Measurements from ENCODE around the gene SEMA5B.

SEMA5B gene

GRCh38 chr3:122926811-122927210 lies 100.8 kb downstream of the SEMA5B start:
- ChIA-PET CTCF (no interaction called here), POLR2A (no interaction called here)
- no peak overlapping the region for H3K4me3 ChIP-seq (ENCODE audit: low read depth, low read length)
- TF ChIP-seq ZNF768 (tag by site-specific recombination; IDR thresholded peaks at IDR 0.05) = peak; percentile 64; the same call in 1 of the 2 replicates
- no peak for TF ChIP-seq ZEB2 (tag by site-specific recombination; IDR thresholded peaks at IDR 0.05)
- no peaks in the 10 kb centered on the region for H3K36me3 ChIP-seq (ENCODE audit: control insufficient read depth in 2 of 2, insufficient read depth in 1 of 2, low read length in 2 of 2)
- no peaks in the 10 kb centered on the region for H3K4me1 ChIP-seq (ENCODE audit: control insufficient read depth, insufficient read depth, low read length)
- H3K27ac ChIP-seq (ENCODE audit: extremely low read depth, low read depth, low read length) = no peak overlapping the region
- no peaks in the 10 kb centered on the region for H3K9me3 ChIP-seq (ENCODE audit: control insufficient read depth, insufficient read depth, low read depth, low read length)

- CTCF ChIA-PET = no interaction called here
- no peak overlapping the region for H3K4me3 ChIP-seq (ENCODE audit: low read depth, low read length)
- TF ChIP-seq ZNF274 (IDR thresholded peaks at IDR 0.05; ENCODE audit: low read length) (no peak), ZNF274 (tag by site-specific recombination; IDR thresholded peaks at IDR 0.05; ENCODE audit: borderline replicate concordance) (no peak), ZBTB11 (tag by site-specific recombination; conservative IDR thresholded peaks at IDR 0.05; ENCODE audit: low read depth) (no peak), ZNF19 (tag by site-specific recombination; IDR thresholded peaks at IDR 0.05; ENCODE audit: low read depth) (no peak), ZNF175 (tag by site-specific recombination; IDR thresholded peaks at IDR 0.05) (no peak), ZNF645 (tag by site-specific recombination; IDR thresholded peaks at IDR 0.05) (no peak), ZBTB10 (tag by site-specific recombination; IDR thresholded peaks at IDR 0.05) (no peak), ZNF423 (tag by site-specific recombination; IDR thresholded peaks at IDR 0.05) (no peak), ZEB2 (tag by site-specific recombination; IDR thresholded peaks at IDR 0.05) (no peak), ZNF214 (tag by site-specific recombination; IDR thresholded peaks at IDR 0.05; ENCODE audit: borderline replicate concordance) (no peak), ZNF362 (tag by site-specific recombination; IDR thresholded peaks at IDR 0.05) (no peak)
- no peaks in the 10 kb centered on the region for H3K36me3 ChIP-seq (ENCODE audit: control insufficient read depth in 2 of 2, insufficient read depth in 1 of 2, low read length in 2 of 2)
- no peaks in the 10 kb centered on the region for H3K4me1 ChIP-seq (ENCODE audit: control insufficient read depth, insufficient read depth, low read length)
- no peaks in the 10 kb centered on the region for H3K9me3 ChIP-seq (ENCODE audit: control insufficient read depth, insufficient read depth, low read depth, low read length)
- no peak overlapping the region for H3K27ac ChIP-seq (ENCODE audit: extremely low read depth, low read depth, low read length)
- POLR2A ChIA-PET = no interaction called here
Measured at GRCh38 chr3:122926322-122926721, 101.2 kb downstream of the SEMA5B start.

GRCh38 chr3:122925756-122926155 lies 101.8 kb downstream of the SEMA5B start:
- ChIA-PET POLR2A (no interaction called here), CTCF (interaction anchor here (0.7 kb wide), 1 partner anchor 11 kb away, joined by 3 read pairs; no protein-coding TSS in a partner anchor)

More at GRCh38 chr3:122925756-122926155, 101.8 kb downstream of the SEMA5B start:
- Histone ChIP-seq H3K27ac (ENCODE audit: extremely low read depth, low read depth, low read length) (no peak overlapping the region), H3K4me1 (ENCODE audit: control insufficient read depth, insufficient read depth, low read length) (no peaks in the 10 kb centered on the region), H3K36me3 (ENCODE audit: control insufficient read depth in 2 of 2, insufficient read depth in 1 of 2, low read length in 2 of 2) (no peaks in the 10 kb centered on the region), H3K9me3 (ENCODE audit: control insufficient read depth, insufficient read depth, low read depth, low read length) (no peaks in the 10 kb centered on the region), H3K4me3 (ENCODE audit: low read depth, low read length) (no peak overlapping the region)
- TF ChIP-seq ZNF280D (tag by site-specific recombination; IDR thresholded peaks at IDR 0.05) = no peak
- TF ChIP-seq ZNF529 (tag by site-specific recombination; IDR thresholded peaks at IDR 0.05; ENCODE audit: insufficient replicate concordance) = no peak
- TF ChIP-seq ZNF114 (tag by site-specific recombination; IDR thresholded peaks at IDR 0.05) = no peak
- TF ChIP-seq ZNF140 (tag by site-specific recombination; IDR thresholded peaks at IDR 0.05) = no peak
- TF ChIP-seq ZNF830 (tag by site-specific recombination; IDR thresholded peaks at IDR 0.05; ENCODE audit: low read depth) = no peak
- no peak for TF ChIP-seq ZNF157 (tag by site-specific recombination; IDR thresholded peaks at IDR 0.05)
- TF ChIP-seq ZNF629 (tag by site-specific recombination; IDR thresholded peaks at IDR 0.05) = no peak
- no peak for TF ChIP-seq ZNF138 (tag by site-specific recombination; IDR thresholded peaks at IDR 0.05; ENCODE audit: borderline replicate concordance)

Data from HEK293 (cell line).